H1 (cell line): Measurements from ENCODE around the gene KCNJ12. TPM values are rescaled to one million over a fixed set of nuclear protein-coding genes. Genes with fewer than 3 reads are reported as not detected.

Source experiments
- ASH2L ChIP-seq: fragments of 200-600, 300-600 bp; sonication (generic); IDR thresholded peaks from one replicate; pipeline ENCODE4 v1.7.1; 2017; ENCODE audit warnings: low read length
- CTBP2 ChIP-seq: IDR thresholded peaks from 2 replicates; pipeline ENCODE4 v1.7.0; 2011; ENCODE audit warnings: borderline replicate concordance, mild to moderate bottlenecking, moderate library complexity, mixed read lengths, low read length; ENCODE audit not compliant: insufficient read depth, insufficient read length
- CTCF ChIP-seq, 3 experiments: IDR thresholded peaks; 1 replicate in 2 of 3; 2 replicates in 1 of 3; pipeline versions ENCODE4 v1.5.1 to v1.6.1; 2011; ENCODE audit warnings: low read length in 3 of 3, mild to moderate bottlenecking in 3 of 3, inconsistent platforms in 2 of 3, low read depth in 1 of 3, moderate library complexity in 1 of 3; ENCODE audit not compliant: insufficient read depth in 1 of 3; ENCODE audit errors: control extremely low read depth in 1 of 3
- EGR1 ChIP-seq: IDR thresholded peaks from 2 replicates; pipeline ENCODE4 v1.6.1; 2011; ENCODE audit warnings: low read depth, low read length, borderline replicate concordance
- HDAC2 ChIP-seq, 2 experiments: fragments of 300-600 bp in 1 of 2; sonication (generic) in 1 of 2; IDR thresholded peaks; 2 replicates each; pipeline ENCODE4 v1.6.1; 2011 to 2012; ENCODE audit warnings: low read depth in 2 of 2, low read length in 2 of 2, mild to moderate bottlenecking in 2 of 2, moderate library complexity in 2 of 2, borderline replicate concordance in 1 of 2, inconsistent platforms in 1 of 2
- KDM4A ChIP-seq: IDR thresholded peaks from one replicate; pipeline ENCODE4 v1.7.1; 2012; ENCODE audit warnings: low read depth, mild to moderate bottlenecking, moderate library complexity, low read length, inconsistent platforms; ENCODE audit not compliant: severe bottlenecking
- MAX ChIP-seq: IDR thresholded peaks from 2 replicates; pipeline ENCODE4 v1.6.1; 2012; ENCODE audit warnings: inconsistent platforms
- PHF8 ChIP-seq: fragments of 200-600 bp; sonication (generic); conservative IDR thresholded peaks from 2 replicates; pipeline ENCODE4 v1.7.1; 2012; ENCODE audit warnings: low read depth, mild to moderate bottlenecking, inconsistent platforms, low read length, moderate library complexity
- RAD21 ChIP-seq, 2 experiments: IDR thresholded peaks in 1 of 2; conservative IDR thresholded peaks in 1 of 2; 2 replicates each; pipeline ENCODE4 v1.6.1; 2011; ENCODE audit warnings: low read depth in 2 of 2, low read length in 2 of 2, improper control_type of control experiment in 1 of 2, inconsistent platforms in 1 of 2, mild to moderate bottlenecking in 1 of 2, moderate library complexity in 1 of 2
- RFX5 ChIP-seq: IDR thresholded peaks from 2 replicates; pipeline ENCODE4 v1.6.1; 2011; ENCODE audit warnings: low read depth, low read length, improper control_type of control experiment, borderline replicate concordance
- RNF2 ChIP-seq: fragments of 200-900, 300-1000 bp; sonication (generic); IDR thresholded peaks from 2 replicates; pipeline ENCODE4 v1.7.1; 2016; ENCODE audit warnings: borderline replicate concordance, low read depth, mild to moderate bottlenecking, antibody characterized with exemption, low read length; ENCODE audit not compliant: poor library complexity, severe bottlenecking; ENCODE audit errors: missing control alignments
- RXRA ChIP-seq: IDR thresholded peaks from 2 replicates; pipeline ENCODE4 v1.6.1; 2011; ENCODE audit warnings: low read depth, mild to moderate bottlenecking, low read length, moderate library complexity; ENCODE audit not compliant: insufficient read depth
- SAP30 ChIP-seq: fragments of 300-600 bp; sonication (generic); IDR thresholded peaks from 2 replicates; pipeline ENCODE4 v1.7.1; 2012; ENCODE audit warnings: low read length, moderate library complexity, mild to moderate bottlenecking, inconsistent platforms; ENCODE audit not compliant: insufficient read depth, insufficient replicate concordance
- SP2 ChIP-seq: IDR thresholded peaks from 2 replicates; pipeline ENCODE4 v1.6.1; 2012; ENCODE audit warnings: mild to moderate bottlenecking, low read length, inconsistent platforms
- YY1 ChIP-seq: IDR thresholded peaks from 2 replicates; pipeline ENCODE4 v1.6.1; 2011; ENCODE audit warnings: low read depth, mild to moderate bottlenecking, low read length
- polyA plus RNA-seq, 7 experiments: library from polyadenylated mRNA; depleted of rRNA in 3 of 7; stranded (reverse) in 5 of 7; unstranded in 2 of 7; fragments of >200 nt in 5 of 7; fragments of 200-250 nt in 2 of 7; gene quantifications; 1 replicate in 5 of 7; 2 replicates in 1 of 7; 4 replicates in 1 of 7; pipeline versions ENCODE4 v1.2.1 to v1.2.3, GENCODE V29; 2011 to 2013; ENCODE audit warnings: missing spikeins in 2 of 7, mixed read lengths in 2 of 7
- total RNA-seq: library from RNA; stranded (reverse); fragmentation: NEBNext Ultra II Directional; extraction: Animal tissue kit (Norgen Biotek cat#: 25700); gene quantifications from 2 replicates; pipeline ENCODE4 v1.2.1, GENCODE V29; 2021

The KCNJ12 gene
- total and polyA plus RNA-seq, 2 of the 8 experiments (the other 6 are each of a cell fraction or from before 2014, with no cell fraction given): 1.2 to 1.5 TPM

- TF ChIP-seq PHF8: no peak
- 0 out of 2 replicates have a peak, but pooled peaks have one; percentile 22 for TF ChIP-seq EGR1
- no peak for TF ChIP-seq RFX5
- TF ChIP-seq RXRA: no peak
- TF ChIP-seq MAX: peak; percentile 98
- TF ChIP-seq CTBP2: no peak
- TF ChIP-seq SAP30: no peak
- no peak for TF ChIP-seq YY1
- no peak for TF ChIP-seq SP2
- TF ChIP-seq CTCF (IDR thresholded peaks at IDR 0.05; ENCODE audit: control extremely low read depth in 1 of 3, insufficient read depth in 1 of 3, low read depth in 1 of 3, low read length in 3 of 3): peak; percentile 57 to 67 (median 67)
- peak; percentile 58 to 73 for TF ChIP-seq RAD21 (IDR thresholded peaks at IDR 0.05 in 1 of 2, conservative IDR thresholded peaks at IDR 0.05 in 1 of 2; ENCODE audit: low read depth in 2 of 2, low read length in 2 of 2)
- peak; percentile 46 for TF ChIP-seq ASH2L
- TF ChIP-seq KDM4A: peak; percentile 78
- TF ChIP-seq RNF2: peak; percentile 58
- TF ChIP-seq HDAC2 (IDR thresholded peaks at IDR 0.05; ENCODE audit: borderline replicate concordance in 1 of 2, low read depth in 2 of 2, low read length in 2 of 2): no peak; a peak in 1 of 4 replicates
- TF ChIP-seq, all 59 proteins: peak for 10
Observed at GRCh38 chr17:21452377-21453143, 76.4 kb downstream of the KCNJ12 start (continued).
